Keratinocyte (primary cell): ENCODE measurements around the gene NALCN.

Experiments used
- CTCF ChIP-seq, 3 experiments: IDR thresholded peaks in 1 of 3; conservative IDR thresholded peaks in 1 of 3; optimal IDR thresholded peaks in 1 of 3; 2 replicates in 2 of 3; 3 replicates in 1 of 3; pipeline versions ENCODE3 to v1.5.1; 2011; ENCODE audit warnings: low read length in 3 of 3, mild to moderate bottlenecking in 3 of 3, moderate library complexity in 2 of 3, control low read depth in 1 of 3, inconsistent platforms in 1 of 3; ENCODE audit not compliant: insufficient read depth in 2 of 3; ENCODE audit errors: extremely low read depth in 1 of 3
- EZH2 ChIP-seq: IDR thresholded peaks from one replicate; pipeline ENCODE4 v1.6.1; 2012; ENCODE audit warnings: inconsistent platforms, mild to moderate bottlenecking, low read length, moderate library complexity

DNA sequence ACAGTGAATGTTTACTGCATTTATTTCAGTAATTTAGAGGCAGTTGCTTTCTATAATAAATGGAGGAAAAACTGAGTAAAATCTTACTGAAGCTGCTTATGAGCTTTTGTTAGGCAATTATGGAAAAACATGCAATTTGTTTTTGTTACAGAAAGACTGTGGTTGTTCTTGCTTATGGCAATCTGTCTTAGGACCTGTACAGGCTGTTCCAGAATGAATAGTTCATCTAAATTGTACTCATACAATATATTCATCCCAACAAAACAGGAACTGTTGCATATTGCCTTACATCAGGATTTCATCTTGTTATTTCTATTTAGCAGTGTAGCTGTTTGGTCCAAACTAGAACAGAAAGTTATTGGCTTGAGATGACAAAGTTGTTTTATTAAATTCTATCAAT, 199.2 kb downstream of the NALCN start:
- TF ChIP-seq CTCF (optimal IDR thresholded peaks at IDR 0.05 in 1 of 3, IDR thresholded peaks at IDR 0.05 in 1 of 3, conservative IDR thresholded peaks at IDR 0.05 in 1 of 3; ENCODE audit: extremely low read depth in 1 of 3, insufficient read depth in 2 of 3, low read length in 3 of 3): no peak
- TF ChIP-seq EZH2: no peak
